Measurements from ENCODE around the gene INTS7. TPM values are rescaled to one million over a fixed set of nuclear protein-coding genes. Genes with fewer than 3 reads are reported as not detected.

The INTS7 gene
- total RNA-seq, 1 experiment from 2014 or later: 35.5 TPM

GRCh38 chr1:212007178-212007577 lies 28.2 kb downstream of the INTS7 start:
- TF ChIP-seq SIN3A (IDR thresholded peaks at IDR 0.05; ENCODE audit: borderline replicate concordance, insufficient read depth, low read depth, low read length) (no peak), POLR2AphosphoS5 (IDR thresholded peaks at IDR 0.05; ENCODE audit: low read depth, low read length) (no peak), TCF7L2 (IDR thresholded peaks at IDR 0.05; ENCODE audit: low read depth, low read length) (no peak), REST (IDR thresholded peaks at IDR 0.05; ENCODE audit: insufficient read depth in 1 of 2, low read depth in 2 of 2, low read length in 1 of 2) (no peak), CTCF (IDR thresholded peaks at IDR 0.05) (no peak)
- Histone ChIP-seq H3K36me3 (ENCODE audit: control insufficient read depth, insufficient read depth, low read length) (peaks cover 29% of the 10 kb centered on the region), H3K4me1 (ENCODE audit: control insufficient read depth, insufficient read depth, low read length) (peaks cover 3% of the 10 kb centered on the region; the same call in 1 of the 2 replicates), H3K27me3 (ENCODE audit: control insufficient read depth, insufficient read depth, low read length) (no peaks in the 10 kb centered on the region), H3K9me3 (ENCODE audit: control insufficient read depth, insufficient read depth, low read depth, low read length) (no peaks in the 10 kb centered on the region), H3K4me3 (ENCODE audit: low read depth in 2 of 2, low read length in 2 of 2) (no peak overlapping the region), H3K27ac (ENCODE audit: low read length) (no peak overlapping the region)
- ATAC-seq (no peak), DNase-seq (ENCODE audit: low read depth, low spot score) (no peak)
- no TSS peak for BruUV-seq (replicated peaks)
- ChIA-PET CTCF (no interaction called here), POLR2A (no interaction called here)
- intact Hi-C loops (cut with micrococcal nuclease; ENCODE audit: unreplicated experiment) (no loop called here), in situ Hi-C loops (cut with HindIII; ENCODE audit: low pct_unique_long_range_greater_than_20kb, low sequenced_read_pairs) (no loop called here)

DNA sequence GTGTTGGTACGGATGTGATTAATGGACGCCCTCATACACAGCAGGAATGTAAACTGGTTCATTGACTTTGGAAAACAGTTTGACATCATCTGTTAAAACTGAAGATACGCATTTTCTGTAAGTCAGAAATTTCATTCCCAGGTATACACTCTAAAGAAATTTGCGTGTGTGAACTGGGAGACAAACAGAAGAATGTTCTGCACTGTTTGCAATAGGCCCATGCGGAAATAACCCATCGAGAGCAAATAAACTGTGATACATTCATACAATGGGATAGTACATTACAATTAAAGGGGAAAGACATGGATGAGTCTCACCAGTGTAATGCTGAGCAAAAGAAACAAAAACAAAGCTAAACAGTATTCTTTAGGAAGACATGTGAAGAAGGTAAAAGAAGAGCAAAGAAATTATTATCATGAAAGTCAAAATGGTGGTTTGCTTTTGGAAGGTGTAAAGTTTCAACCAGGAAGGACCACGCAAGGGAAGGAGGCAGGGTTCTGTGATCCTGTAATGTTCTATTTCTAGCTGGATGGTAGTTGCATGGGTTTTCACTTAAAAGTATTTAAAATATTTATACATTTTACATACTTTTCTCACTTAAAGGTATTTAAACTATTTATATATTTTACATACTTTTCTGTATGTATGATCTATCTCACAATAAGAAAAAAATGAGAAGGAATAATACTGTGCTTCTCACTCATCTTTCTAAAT lies 30.3 kb downstream of the INTS7 start:
- in situ Hi-C loops (cut with HindIII; ENCODE audit: low pct_unique_long_range_greater_than_20kb, low sequenced_read_pairs) (no loop called here), intact Hi-C loops (cut with micrococcal nuclease; ENCODE audit: unreplicated experiment) (no loop called here)
- ChIA-PET POLR2A (no interaction called here), CTCF (no interaction called here)
- no peaks in the 10 kb centered on the region for H3K9me3 ChIP-seq (ENCODE audit: control insufficient read depth, insufficient read depth, low read depth, low read length)
- peaks cover 23% of the 10 kb centered on the region for H3K36me3 ChIP-seq (ENCODE audit: control insufficient read depth, insufficient read depth, low read length)
- ATAC-seq: no peak
- H3K4me3 ChIP-seq (ENCODE audit: low read depth in 2 of 2, low read length in 2 of 2): no peak overlapping the region
- no peak overlapping the region for H3K27ac ChIP-seq (ENCODE audit: low read length)
- no TSS peak for BruUV-seq (replicated peaks)
- TF ChIP-seq POLR2AphosphoS5 (IDR thresholded peaks at IDR 0.05; ENCODE audit: low read depth, low read length): no peak
- no peak for TF ChIP-seq REST (IDR thresholded peaks at IDR 0.05; ENCODE audit: insufficient read depth in 1 of 2, low read depth in 2 of 2, low read length in 1 of 2)
- no peak for TF ChIP-seq CTCF (IDR thresholded peaks at IDR 0.05)
- no peak for TF ChIP-seq SIN3A (IDR thresholded peaks at IDR 0.05; ENCODE audit: borderline replicate concordance, insufficient read depth, low read depth, low read length)
- TF ChIP-seq TCF7L2 (IDR thresholded peaks at IDR 0.05; ENCODE audit: low read depth, low read length): no peak
- H3K4me1 ChIP-seq (ENCODE audit: control insufficient read depth, insufficient read depth, low read length): peaks cover 3% of the 10 kb centered on the region; the same call in 1 of the 2 replicates
- no peaks in the 10 kb centered on the region for H3K27me3 ChIP-seq (ENCODE audit: control insufficient read depth, insufficient read depth, low read length)
- no peak for DNase-seq (ENCODE audit: low read depth, low spot score)
